GM13977 (cell line): Measurements from ENCODE around the gene GPR31.

ENCODE experiments used
- DNase-seq: peaks from one replicate; pipeline ENCODE4 v3.0.0; 2012; ENCODE audit warnings: low spot score
- in situ Hi-C: fragments of 300-500 bp; cut with MboI; formaldehyde crosslinking; loops from one replicate; pipeline ENCODE4 v1.12.0; 2022; ENCODE audit warnings: low sequenced_read_pairs, low pct_unique_long_range_greater_than_20kb, mixed read lengths, inconsistent platforms; ENCODE audit not compliant: unreplicated experiment
- TF ChIP-seq, protein P1 (sequence below): IDR thresholded peaks from 2 replicates; pipeline ENCODE4 v1.5.1; 2012; ENCODE audit warnings: mild to moderate bottlenecking, control low read depth; ENCODE audit not compliant: insufficient read depth; ENCODE audit errors: extremely low read depth, missing control alignments

The GPR31 gene

DNA sequence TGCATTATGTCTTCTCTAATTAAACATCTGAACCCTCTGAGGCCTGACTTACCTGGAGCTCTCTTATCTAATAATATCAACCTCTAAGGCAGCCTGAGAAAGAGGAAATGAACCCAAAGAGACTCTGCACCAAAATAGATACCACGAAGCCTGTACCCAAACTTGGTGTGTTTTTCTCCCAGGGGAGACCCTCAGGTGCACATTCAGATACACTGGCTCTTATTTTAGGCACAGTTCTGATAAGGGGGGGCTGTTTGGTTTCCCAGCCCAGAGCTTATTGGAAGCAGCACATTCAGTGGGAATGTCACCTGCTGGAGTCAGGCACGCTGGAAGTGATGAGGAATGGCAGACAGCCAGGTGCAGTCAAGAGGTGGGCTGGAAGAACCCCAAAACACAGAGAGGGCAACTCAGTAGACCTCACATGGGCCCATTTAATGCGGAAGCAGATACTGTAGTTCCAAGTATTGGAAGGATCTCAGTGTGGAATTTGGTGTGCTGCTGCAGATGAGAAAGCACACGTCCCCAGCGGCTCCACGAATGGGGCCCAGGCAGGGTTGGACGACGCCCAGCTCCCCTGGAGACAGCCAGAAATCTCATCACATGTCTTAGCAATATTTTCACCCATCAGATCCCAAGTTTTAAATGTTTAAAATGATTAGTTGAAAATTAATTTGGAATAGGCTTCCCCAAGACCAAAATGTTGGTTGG lies 44.6 kb downstream of the GPR31 start:
- TF ChIP-seq, protein P1, sequence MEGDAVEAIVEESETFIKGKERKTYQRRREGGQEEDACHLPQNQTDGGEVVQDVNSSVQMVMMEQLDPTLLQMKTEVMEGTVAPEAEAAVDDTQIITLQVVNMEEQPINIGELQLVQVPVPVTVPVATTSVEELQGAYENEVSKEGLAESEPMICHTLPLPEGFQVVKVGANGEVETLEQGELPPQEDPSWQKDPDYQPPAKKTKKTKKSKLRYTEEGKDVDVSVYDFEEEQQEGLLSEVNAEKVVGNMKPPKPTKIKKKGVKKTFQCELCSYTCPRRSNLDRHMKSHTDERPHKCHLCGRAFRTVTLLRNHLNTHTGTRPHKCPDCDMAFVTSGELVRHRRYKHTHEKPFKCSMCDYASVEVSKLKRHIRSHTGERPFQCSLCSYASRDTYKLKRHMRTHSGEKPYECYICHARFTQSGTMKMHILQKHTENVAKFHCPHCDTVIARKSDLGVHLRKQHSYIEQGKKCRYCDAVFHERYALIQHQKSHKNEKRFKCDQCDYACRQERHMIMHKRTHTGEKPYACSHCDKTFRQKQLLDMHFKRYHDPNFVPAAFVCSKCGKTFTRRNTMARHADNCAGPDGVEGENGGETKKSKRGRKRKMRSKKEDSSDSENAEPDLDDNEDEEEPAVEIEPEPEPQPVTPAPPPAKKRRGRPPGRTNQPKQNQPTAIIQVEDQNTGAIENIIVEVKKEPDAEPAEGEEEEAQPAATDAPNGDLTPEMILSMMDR: no peak
- in situ Hi-C loops: no loop called here
- peak; percentile 66 for DNase-seq

DNA sequence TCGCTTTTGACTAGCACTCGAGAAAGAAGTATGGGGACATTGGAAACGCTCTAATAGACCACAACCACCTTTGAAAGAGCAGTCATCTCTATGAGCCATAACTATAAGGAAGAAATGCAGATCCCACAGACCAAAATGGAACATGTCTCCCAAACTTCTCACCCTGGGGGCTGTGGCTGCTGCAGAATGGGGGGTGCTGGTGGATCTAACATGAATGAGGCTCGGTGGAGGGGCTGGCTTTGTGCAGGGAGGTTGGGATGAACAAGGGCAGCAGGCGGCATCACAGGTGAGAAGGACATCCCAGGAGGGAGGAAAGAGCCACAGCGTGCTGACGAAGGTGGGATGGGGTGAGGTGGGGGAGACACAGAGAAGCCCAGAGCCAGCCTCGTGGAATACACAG lies 45.4 kb downstream of the GPR31 start:
- DNase-seq: no peak
- TF ChIP-seq, protein P1: no peak
- in situ Hi-C loops: no loop called here

DNA sequence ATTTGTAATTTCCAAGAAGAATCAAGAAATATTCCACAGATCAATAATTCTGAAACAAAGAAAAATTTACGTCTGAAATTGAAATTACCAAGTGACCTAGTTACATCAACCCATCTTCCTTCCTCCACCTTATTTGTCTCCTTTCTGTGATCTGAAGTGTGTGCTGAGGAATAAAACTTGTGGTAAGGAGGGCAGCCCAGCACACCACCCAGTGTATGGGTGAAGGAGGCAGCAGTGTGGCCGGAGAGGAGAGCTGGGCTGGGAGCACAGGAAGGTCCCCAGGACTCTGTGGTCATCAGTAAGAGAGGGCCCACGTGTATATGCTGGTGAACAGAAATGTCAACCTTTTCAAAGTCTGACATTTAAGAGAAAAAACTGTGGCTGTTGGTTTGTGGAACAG lies 46.2 kb downstream of the GPR31 start:
- TF ChIP-seq, protein P1: no peak
- in situ Hi-C loops: no loop called here
- DNase-seq: no peak

DNA sequence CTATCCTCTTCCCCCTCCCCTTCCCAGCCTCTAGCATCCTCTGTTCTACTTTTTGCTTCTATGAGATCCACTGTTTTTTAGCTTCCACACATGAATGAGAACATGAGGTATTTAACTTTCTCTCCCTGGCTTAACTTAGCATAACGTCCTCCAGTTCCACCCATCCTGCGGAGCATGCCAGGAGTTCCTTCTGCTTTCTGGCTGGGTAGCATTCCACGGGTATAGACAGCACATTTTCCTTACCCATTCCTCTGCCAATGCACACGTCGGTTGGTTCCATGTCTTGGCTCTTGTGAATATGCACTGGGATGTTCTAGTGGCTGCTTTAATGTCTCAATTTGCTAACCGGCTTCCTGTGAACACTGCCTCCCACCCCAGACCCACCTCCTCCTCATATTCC lies 48.1 kb downstream of the GPR31 start:
- TF ChIP-seq, protein P1: no peak
- no peak for DNase-seq
- in situ Hi-C loops: no loop called here

DNA sequence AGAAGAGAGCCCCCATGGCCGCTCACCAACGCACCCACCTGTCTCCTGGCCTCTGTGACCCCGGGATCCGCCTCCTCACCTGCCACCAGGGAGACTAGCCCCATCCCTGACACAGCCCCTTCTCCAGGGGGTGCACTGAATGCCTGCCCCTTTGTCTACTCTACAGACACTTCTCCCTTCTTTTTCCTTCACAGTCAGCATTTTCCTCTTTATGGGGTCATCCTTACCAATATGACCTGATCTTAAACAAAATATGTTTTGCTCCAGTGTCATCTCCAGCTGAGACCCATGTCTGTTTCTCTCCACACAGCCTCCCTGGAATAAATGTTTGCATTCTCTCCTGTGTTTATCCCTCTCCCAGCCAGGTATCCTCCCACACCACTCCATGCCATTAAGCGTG lies 49.5 kb downstream of the GPR31 start:
- TF ChIP-seq, protein P1: no peak
- in situ Hi-C loops: no loop called here
- DNase-seq: no peak

DNA sequence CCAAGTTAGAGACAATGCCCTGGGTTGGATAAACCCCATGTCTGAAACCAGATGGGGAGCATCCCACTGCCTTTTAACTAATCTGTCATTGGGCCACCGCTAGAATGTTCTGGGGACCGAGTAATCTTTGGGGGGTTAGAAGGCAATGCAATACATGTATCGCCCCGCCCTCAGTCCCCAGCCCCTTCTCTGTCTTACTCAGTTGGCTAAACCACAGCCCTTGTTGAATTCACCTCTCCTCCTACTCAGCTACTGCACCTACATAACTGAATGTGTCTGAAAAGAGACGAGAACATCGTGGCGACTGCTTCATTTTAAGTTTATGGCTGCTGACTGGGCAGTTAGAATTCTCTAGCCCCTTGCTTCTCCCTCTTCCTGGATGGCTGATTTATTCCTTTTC lies 50.0 kb downstream of the GPR31 start:
- in situ Hi-C loops: no loop called here
- no peak for DNase-seq
- TF ChIP-seq, protein P1: no peak

DNA sequence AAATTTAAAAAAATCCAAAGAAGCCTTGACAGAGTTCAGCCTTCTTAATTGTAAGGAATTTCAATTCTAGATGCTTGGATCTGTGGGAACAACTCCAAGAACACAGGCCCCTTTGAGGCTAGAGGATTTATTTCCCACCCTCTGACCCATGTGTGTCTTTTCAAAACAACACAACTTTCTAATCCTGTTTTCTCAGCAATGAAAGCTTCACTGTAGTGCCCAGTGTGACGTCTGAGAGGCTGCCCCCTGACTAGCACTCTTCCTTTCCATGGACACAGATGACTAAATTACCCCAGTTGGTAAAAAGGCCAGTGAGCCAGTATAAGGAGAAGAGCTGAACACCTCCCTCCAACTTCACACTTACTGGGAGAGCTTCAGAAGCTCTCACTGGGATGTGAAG lies 51.4 kb downstream of the GPR31 start:
- TF ChIP-seq, protein P1: no peak
- no peak for DNase-seq
- in situ Hi-C loops: no loop called here
